ENCODE results near the gene RBMS2. TPM values are rescaled to one million over a fixed set of nuclear protein-coding genes. Genes with fewer than 3 reads are reported as not detected.

RBMS2 gene
- total RNA-seq, 1 experiment from 2014 or later, result 18.2 TPM

DNA sequence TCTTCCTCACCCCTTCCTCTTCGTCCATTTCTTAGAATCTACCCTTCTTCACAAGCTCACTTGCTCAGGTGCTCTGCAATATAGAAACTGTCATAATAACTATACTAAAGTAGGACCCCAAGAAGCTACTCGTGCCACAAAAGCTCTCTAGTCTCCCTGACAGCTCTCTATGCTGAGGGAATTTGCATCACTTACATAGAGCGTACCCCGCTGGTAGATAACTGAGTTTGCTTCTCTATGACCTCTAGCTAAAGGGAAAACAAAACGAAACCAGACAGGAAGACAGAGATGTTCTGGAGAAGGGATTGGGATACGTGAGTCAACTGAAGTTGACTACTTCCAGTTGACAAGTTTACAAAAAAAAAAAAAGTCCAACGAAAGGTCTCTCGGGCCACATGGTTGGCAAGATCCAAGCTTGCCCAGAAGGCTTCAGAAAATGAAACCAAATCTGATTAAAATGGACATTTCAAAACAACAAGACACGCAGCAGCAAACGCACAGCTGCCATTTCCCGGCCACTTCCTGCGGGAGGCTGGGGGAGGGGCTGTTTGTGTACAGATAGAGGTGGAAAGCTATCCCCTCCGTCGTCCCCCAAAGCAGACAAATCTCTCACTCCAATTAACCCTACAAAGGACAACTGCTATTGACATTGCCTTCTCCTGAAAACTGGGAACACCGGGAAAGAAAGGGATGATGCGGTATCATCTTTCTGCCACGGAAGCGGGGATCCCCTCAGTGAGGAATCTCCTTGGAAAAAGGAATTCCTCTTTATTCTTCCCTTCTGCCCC lies 107.2 kb downstream of the RBMS2 start:
- H3K4me1 ChIP-seq (ENCODE audit: control insufficient read depth, insufficient read depth, low read length), result peaks cover 37% of the 10 kb centered on the region
- TF ChIP-seq, protein P1, sequence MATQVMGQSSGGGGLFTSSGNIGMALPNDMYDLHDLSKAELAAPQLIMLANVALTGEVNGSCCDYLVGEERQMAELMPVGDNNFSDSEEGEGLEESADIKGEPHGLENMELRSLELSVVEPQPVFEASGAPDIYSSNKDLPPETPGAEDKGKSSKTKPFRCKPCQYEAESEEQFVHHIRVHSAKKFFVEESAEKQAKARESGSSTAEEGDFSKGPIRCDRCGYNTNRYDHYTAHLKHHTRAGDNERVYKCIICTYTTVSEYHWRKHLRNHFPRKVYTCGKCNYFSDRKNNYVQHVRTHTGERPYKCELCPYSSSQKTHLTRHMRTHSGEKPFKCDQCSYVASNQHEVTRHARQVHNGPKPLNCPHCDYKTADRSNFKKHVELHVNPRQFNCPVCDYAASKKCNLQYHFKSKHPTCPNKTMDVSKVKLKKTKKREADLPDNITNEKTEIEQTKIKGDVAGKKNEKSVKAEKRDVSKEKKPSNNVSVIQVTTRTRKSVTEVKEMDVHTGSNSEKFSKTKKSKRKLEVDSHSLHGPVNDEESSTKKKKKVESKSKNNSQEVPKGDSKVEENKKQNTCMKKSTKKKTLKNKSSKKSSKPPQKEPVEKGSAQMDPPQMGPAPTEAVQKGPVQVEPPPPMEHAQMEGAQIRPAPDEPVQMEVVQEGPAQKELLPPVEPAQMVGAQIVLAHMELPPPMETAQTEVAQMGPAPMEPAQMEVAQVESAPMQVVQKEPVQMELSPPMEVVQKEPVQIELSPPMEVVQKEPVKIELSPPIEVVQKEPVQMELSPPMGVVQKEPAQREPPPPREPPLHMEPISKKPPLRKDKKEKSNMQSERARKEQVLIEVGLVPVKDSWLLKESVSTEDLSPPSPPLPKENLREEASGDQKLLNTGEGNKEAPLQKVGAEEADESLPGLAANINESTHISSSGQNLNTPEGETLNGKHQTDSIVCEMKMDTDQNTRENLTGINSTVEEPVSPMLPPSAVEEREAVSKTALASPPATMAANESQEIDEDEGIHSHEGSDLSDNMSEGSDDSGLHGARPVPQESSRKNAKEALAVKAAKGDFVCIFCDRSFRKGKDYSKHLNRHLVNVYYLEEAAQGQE (IDR thresholded peaks at IDR 0.05; ENCODE audit: insufficient read depth in 1 of 2, low read depth in 2 of 2, low read length in 1 of 2), result no peak
- TF ChIP-seq POLR2AphosphoS5 (IDR thresholded peaks at IDR 0.05; ENCODE audit: low read depth, low read length), result no peak
- TF ChIP-seq TCF7L2 (IDR thresholded peaks at IDR 0.05; ENCODE audit: low read depth, low read length), result no peak
- TF ChIP-seq SIN3A (IDR thresholded peaks at IDR 0.05; ENCODE audit: borderline replicate concordance, insufficient read depth, low read depth, low read length), result no peak; the same call in 1 of the 2 replicates
- TF ChIP-seq, protein P2, sequence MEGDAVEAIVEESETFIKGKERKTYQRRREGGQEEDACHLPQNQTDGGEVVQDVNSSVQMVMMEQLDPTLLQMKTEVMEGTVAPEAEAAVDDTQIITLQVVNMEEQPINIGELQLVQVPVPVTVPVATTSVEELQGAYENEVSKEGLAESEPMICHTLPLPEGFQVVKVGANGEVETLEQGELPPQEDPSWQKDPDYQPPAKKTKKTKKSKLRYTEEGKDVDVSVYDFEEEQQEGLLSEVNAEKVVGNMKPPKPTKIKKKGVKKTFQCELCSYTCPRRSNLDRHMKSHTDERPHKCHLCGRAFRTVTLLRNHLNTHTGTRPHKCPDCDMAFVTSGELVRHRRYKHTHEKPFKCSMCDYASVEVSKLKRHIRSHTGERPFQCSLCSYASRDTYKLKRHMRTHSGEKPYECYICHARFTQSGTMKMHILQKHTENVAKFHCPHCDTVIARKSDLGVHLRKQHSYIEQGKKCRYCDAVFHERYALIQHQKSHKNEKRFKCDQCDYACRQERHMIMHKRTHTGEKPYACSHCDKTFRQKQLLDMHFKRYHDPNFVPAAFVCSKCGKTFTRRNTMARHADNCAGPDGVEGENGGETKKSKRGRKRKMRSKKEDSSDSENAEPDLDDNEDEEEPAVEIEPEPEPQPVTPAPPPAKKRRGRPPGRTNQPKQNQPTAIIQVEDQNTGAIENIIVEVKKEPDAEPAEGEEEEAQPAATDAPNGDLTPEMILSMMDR (IDR thresholded peaks at IDR 0.05), result no peak
- no peaks in the 10 kb centered on the region for H3K9me3 ChIP-seq (ENCODE audit: control insufficient read depth, insufficient read depth, low read depth, low read length)
- H3K27me3 ChIP-seq (ENCODE audit: control insufficient read depth, insufficient read depth, low read length), result no peaks in the 10 kb centered on the region
- intact Hi-C loops (cut with micrococcal nuclease; ENCODE audit: unreplicated experiment), result no loop called here
- H3K36me3 ChIP-seq (ENCODE audit: control insufficient read depth, insufficient read depth, low read length), result peaks cover 6% of the 10 kb centered on the region
- TSS peak; percentile 62 for BruUV-seq (replicated peaks)
- DNase-seq (ENCODE audit: low read depth, low spot score), result no peak
- in situ Hi-C loops (cut with HindIII; ENCODE audit: low pct_unique_long_range_greater_than_20kb, low sequenced_read_pairs), result loop anchor here (10.0 kb wide), 1 partner anchor 54 kb away; no protein-coding TSS in a partner anchor
- H3K27ac ChIP-seq (ENCODE audit: low read length), result peak overlapping the region; percentile 96
- ChIA-PET POLR2A (interaction anchor here (0.7 to 1.2 kb wide), 3 partner anchors 14 to 19 kb away, joined by 3 to 8 read pairs (median 4); no protein-coding TSS in a partner anchor), CTCF (interaction anchor here (0.5 to 1.3 kb wide), 5 partner anchors 8 to 478 kb away, joined by 3 to 7 read pairs (median 5); no protein-coding TSS in a partner anchor)
- ATAC-seq, result peak; percentile 16; the same call in 1 of the 2 replicates
- H3K4me3 ChIP-seq (ENCODE audit: low read depth in 2 of 2, low read length in 2 of 2), result peak overlapping the region; percentile 96 to 99

DNA sequence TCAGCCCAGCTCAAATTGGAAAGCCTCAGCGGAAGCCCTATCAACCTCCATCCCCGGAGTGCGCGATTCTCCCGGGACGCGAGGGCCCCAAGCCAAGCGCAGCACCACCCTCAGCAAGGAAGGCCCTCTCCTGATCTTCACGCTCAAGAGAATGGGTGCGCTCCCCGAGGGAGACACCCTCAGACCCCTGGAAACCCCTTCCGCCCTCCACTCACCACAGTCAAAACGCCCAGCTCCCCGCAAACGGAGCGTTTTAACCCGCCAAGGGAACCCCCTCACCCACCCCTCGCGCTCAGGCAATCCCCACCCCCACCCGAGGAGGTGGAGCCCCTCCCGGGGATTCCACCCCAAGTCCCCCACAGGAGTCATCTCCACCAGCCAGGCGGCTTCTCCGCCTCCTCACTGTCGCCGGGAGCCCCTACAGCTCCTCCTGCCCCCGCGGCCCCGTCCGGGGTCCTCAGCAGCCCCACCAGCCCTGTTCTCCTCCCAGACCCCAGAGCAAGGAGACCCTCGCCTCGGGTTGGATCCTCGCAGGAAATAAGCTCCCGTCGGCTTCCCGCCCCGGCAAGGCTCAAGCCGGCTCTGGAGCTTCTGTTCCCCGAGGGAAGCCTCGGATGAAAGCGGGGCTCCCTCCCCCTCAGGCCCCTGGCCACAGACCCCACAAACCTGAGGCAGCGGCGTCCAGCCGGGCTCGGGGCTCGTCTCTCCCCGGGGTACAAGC lies 108.0 kb downstream of the RBMS2 start:
- peak overlapping the region; percentile 96 for H3K27ac ChIP-seq (ENCODE audit: low read length)
- no TSS peak for BruUV-seq (replicated peaks)
- ChIA-PET CTCF (no interaction called here), POLR2A (interaction anchor here (1.2 kb wide), 1 partner anchor 17 kb away, joined by 3 read pairs; no protein-coding TSS in a partner anchor)
- ATAC-seq, result peak; percentile 48
- DNase-seq (ENCODE audit: low read depth, low spot score), result no peak
- H3K4me3 ChIP-seq (ENCODE audit: low read depth in 2 of 2, low read length in 2 of 2), result peak overlapping the region; percentile 96 to 99
- TF ChIP-seq TCF7L2 (IDR thresholded peaks at IDR 0.05; ENCODE audit: low read depth, low read length) (no peak), SIN3A (IDR thresholded peaks at IDR 0.05; ENCODE audit: borderline replicate concordance, insufficient read depth, low read depth, low read length) (0 out of 2 replicates have a peak, but pooled peaks have one; percentile 78)
- H3K36me3 ChIP-seq (ENCODE audit: control insufficient read depth, insufficient read depth, low read length), result peaks cover 6% of the 10 kb centered on the region
- intact Hi-C loops (cut with micrococcal nuclease; ENCODE audit: unreplicated experiment) (no loop called here), in situ Hi-C loops (cut with HindIII; ENCODE audit: low pct_unique_long_range_greater_than_20kb, low sequenced_read_pairs) (loop anchor here (10.0 kb wide), 1 partner anchor 55 kb away; no protein-coding TSS in a partner anchor)
- H3K9me3 ChIP-seq (ENCODE audit: control insufficient read depth, insufficient read depth, low read depth, low read length), result no peaks in the 10 kb centered on the region
- H3K27me3 ChIP-seq (ENCODE audit: control insufficient read depth, insufficient read depth, low read length), result no peaks in the 10 kb centered on the region
- H3K4me1 ChIP-seq (ENCODE audit: control insufficient read depth, insufficient read depth, low read length), result peaks cover 41% of the 10 kb centered on the region

Measured in Panc1 (cell line).